ENCODE data around the gene CD300A.
"Not testable (repeated sequence)": the region's sequence is repeated elsewhere in the genome, so short reads cannot be mapped to it uniquely, and the experiment has no call there.

CD300A gene

GRCh38 chr17:74518413-74518981, 52.1 kb downstream of the CD300A start:
- not testable (repeated sequence) for DNase-seq (ENCODE audit: low read depth in 2 of 2)

- DNase-seq (ENCODE audit: low read depth in 2 of 2), result no peak
These were observed 53.6 kb downstream of the CD300A start for GRCh38 chr17:74520016-74520434.

- DNase-seq (ENCODE audit: low read depth in 2 of 2), result no peak
These were observed 54.5 kb downstream of the CD300A start for GRCh38 chr17:74520790-74521480.

GRCh38 chr17:74521701-74522201, 55.3 kb downstream of the CD300A start:
- no peak for DNase-seq (ENCODE audit: low read depth in 2 of 2)

GRCh38 chr17:74522381-74523105, 56.1 kb downstream of the CD300A start:
- no peak for DNase-seq (ENCODE audit: low read depth in 2 of 2)

GRCh38 chr17:74523308-74523707, 56.9 kb downstream of the CD300A start:
- DNase-seq (ENCODE audit: low read depth in 2 of 2), result no peak

- no peak for DNase-seq (ENCODE audit: low read depth in 2 of 2)
These were observed 58.4 kb downstream of the CD300A start for GRCh38 chr17:74524653-74525464.

- no peak for DNase-seq (ENCODE audit: low read depth in 2 of 2)
These were observed 59.0 kb downstream of the CD300A start for GRCh38 chr17:74525465-74525725.

GRCh38 chr17:74525781-74526288, 59.4 kb downstream of the CD300A start:
- DNase-seq (ENCODE audit: low read depth in 2 of 2), result no peak

GRCh38 chr17:74526681-74527080, 60.2 kb downstream of the CD300A start:
- no peak for DNase-seq (ENCODE audit: low read depth in 2 of 2)

GRCh38 chr17:74527081-74527480, 60.6 kb downstream of the CD300A start:
- DNase-seq (ENCODE audit: low read depth in 2 of 2), result no peak

- no peak for DNase-seq (ENCODE audit: low read depth in 2 of 2)
These were observed 61.3 kb downstream of the CD300A start for GRCh38 chr17:74527756-74528155.

GRCh38 chr17:74528491-74529199, 62.2 kb downstream of the CD300A start:
- DNase-seq (ENCODE audit: low read depth in 2 of 2), result no peak

GRCh38 chr17:74529243-74529642, 62.8 kb downstream of the CD300A start:
- no peak for DNase-seq (ENCODE audit: low read depth in 2 of 2)

GRCh38 chr17:74530831-74531150, 64.4 kb downstream of the CD300A start:
- no peak for DNase-seq (ENCODE audit: low read depth in 2 of 2)

- no peak for DNase-seq (ENCODE audit: low read depth in 2 of 2)
These were observed 64.9 kb downstream of the CD300A start, which contains the start of gene CD300LB for GRCh38 chr17:74531231-74531761. CD300LB (minus strand) TSS chr17:74531475; CDS start chr17:74531350, 125 bp downstream.

- DNase-seq (ENCODE audit: low read depth in 2 of 2), result no peak
These were observed 65.7 kb downstream of the CD300A start for GRCh38 chr17:74532115-74532514.
